SW480 (cell line): ENCODE measurements around the gene RAPGEFL1.
A peak's percentile ranks its signal among the peaks of the same experiment; 100 is the strongest.
"Not testable (repeated sequence)": the region's sequence is repeated elsewhere in the genome, so short reads cannot be mapped to it uniquely, and the experiment has no call there.

ENCODE experiments used
- DNase-seq: peaks from one replicate; pipeline ENCODE4 v3.0.0-alpha.2; 2016; ENCODE audit warnings: low spot score

RAPGEFL1 gene

GRCh38 chr17:40173778-40174135, 3.5 kb upstream of the RAPGEFL1 start:
- DNase-seq: no peak

GRCh38 chr17:40174514-40174913, 2.8 kb upstream of the RAPGEFL1 start:
- no peak for DNase-seq

- DNase-seq: peak; percentile 89
Measured at GRCh38 chr17:40175928-40176753, 1.1 kb upstream of the RAPGEFL1 start.

GRCh38 chr17:40176754-40177110, 538 bp upstream of the RAPGEFL1 start:
- peak; percentile 50 for DNase-seq

- DNase-seq: no peak
Measured at GRCh38 chr17:40178021-40178601, 841 bp downstream of the RAPGEFL1 start.

- DNase-seq: no peak
Measured at GRCh38 chr17:40178660-40179059, 1.4 kb downstream of the RAPGEFL1 start.

- no peak for DNase-seq
Measured at GRCh38 chr17:40179923-40180659, 2.8 kb downstream of the RAPGEFL1 start.

- no peak for DNase-seq
Measured at GRCh38 chr17:40180694-40181093, 3.4 kb downstream of the RAPGEFL1 start.

GRCh38 chr17:40181205-40181604, 3.9 kb downstream of the RAPGEFL1 start:
- DNase-seq: no peak

GRCh38 chr17:40182606-40183005, 5.3 kb downstream of the RAPGEFL1 start:
- DNase-seq: no peak

- DNase-seq: no peak
Measured at GRCh38 chr17:40187238-40187637, 10.0 kb downstream of the RAPGEFL1 start.

GRCh38 chr17:40188694-40189093, 11.4 kb downstream of the RAPGEFL1 start:
- no peak for DNase-seq

- no peak for DNase-seq
Measured at GRCh38 chr17:40190197-40191021, 13.1 kb downstream of the RAPGEFL1 start.

- no peak for DNase-seq
Measured at GRCh38 chr17:40191237-40192208, 14.3 kb downstream of the RAPGEFL1 start.

- DNase-seq: no peak
Measured at GRCh38 chr17:40192961-40193360, 15.7 kb downstream of the RAPGEFL1 start.

- no peak for DNase-seq
Measured at GRCh38 chr17:40194821-40195220, 17.6 kb downstream of the RAPGEFL1 start.

- no peak for DNase-seq
Measured at GRCh38 chr17:40197550-40197949, 20.3 kb downstream of the RAPGEFL1 start.

- DNase-seq: peak; percentile 55
Measured at GRCh38 chr17:40197965-40198456, 20.7 kb downstream of the RAPGEFL1 start.

GRCh38 chr17:40198576-40198975, 21.3 kb downstream of the RAPGEFL1 start:
- no peak for DNase-seq

- DNase-seq: no peak
Measured at GRCh38 chr17:40203131-40203530, 25.9 kb downstream of the RAPGEFL1 start.

GRCh38 chr17:40206193-40206592, 28.9 kb downstream of the RAPGEFL1 start:
- not testable (repeated sequence) for DNase-seq
